Measurements from ENCODE around the gene LMNB1.
A peak's percentile ranks its signal among the peaks of the same experiment; 100 is the strongest.
"Not testable (repeated sequence)": the region's sequence is repeated elsewhere in the genome, so short reads cannot be mapped to it uniquely, and the experiment has no call there.

The LMNB1 gene

DNA sequence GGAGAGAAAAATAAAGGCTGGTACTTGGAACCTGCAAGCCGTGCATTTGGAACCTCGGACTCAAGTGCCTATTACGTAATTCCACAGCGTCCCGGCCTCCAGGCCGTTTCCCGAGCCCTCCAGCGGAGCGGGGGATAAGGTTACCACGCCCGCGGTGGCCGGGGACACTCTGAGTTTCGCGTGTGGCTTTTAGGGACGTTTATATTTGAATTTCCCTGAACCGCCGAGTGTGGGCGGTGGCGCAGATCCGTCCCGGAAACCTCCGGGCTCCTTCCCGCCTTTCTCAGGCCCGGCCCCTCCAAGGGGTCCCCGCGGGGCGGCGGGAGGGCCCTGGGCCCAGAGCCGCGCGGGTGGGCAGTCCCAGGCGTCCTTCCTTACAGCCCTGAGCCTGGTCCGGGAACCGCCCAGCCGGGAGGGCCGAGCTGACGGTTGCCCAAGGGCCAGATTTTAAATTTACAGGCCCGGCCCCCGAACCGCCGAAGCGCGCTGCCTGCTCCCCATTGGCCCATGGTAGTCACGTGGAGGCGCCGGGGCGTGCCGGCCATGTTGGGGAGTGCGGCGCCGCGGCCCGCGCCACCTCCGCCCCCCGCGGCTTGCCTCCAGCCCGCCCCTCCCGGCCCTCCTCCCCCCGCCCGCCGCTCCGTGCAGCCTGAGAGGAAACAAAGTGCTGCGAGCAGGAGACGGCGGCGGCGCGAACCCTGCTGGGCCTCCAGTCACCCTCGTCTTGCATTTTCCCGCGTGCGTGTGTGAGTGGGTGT is at the start of gene LMNB1:
LMNB1 (plus strand) TSS at position 638 of the 758 bp plus-strand sequence. CDS start 373 bp downstream, outside the sequence.
- peak; percentile 96 for DNase-seq

- no peak for DNase-seq
These were observed 44.2 kb upstream of the LMNB1 start for GRCh38 chr5:126732716-126733115.

GRCh38 chr5:126734573-126734972 is 42.4 kb upstream of the LMNB1 start:
- DNase-seq = not testable (repeated sequence)

- DNase-seq = no peak
These were observed 40.8 kb upstream of the LMNB1 start for GRCh38 chr5:126736141-126736540.

DNA sequence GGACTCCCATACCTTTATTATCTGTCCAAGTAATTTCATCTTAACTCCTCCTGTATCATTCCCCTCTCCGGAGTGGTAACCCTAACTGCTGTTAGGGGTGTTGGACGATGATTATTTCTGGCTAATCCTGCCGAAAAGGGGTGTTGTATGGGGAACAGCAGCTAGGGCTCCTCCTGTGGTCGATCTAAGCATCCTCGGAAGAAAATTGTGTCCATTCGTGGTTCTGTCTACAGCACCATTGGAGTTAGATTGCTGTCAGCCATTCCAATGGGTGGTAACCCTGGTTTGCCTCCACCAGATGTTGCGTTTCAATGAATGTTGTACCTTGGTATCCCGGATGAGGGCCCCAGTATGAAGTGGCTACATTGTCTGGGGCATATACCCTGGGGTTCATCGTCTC is 35.6 kb upstream of the LMNB1 start:
- no peak for DNase-seq

- no peak for DNase-seq
These were observed 34.5 kb upstream of the LMNB1 start for GRCh38 chr5:126742425-126742824.

- DNase-seq = no peak
These were observed 32.1 kb upstream of the LMNB1 start for GRCh38 chr5:126744836-126745235.

GRCh38 chr5:126745259-126745992 is 31.5 kb upstream of the LMNB1 start:
- no peak for DNase-seq

DNA sequence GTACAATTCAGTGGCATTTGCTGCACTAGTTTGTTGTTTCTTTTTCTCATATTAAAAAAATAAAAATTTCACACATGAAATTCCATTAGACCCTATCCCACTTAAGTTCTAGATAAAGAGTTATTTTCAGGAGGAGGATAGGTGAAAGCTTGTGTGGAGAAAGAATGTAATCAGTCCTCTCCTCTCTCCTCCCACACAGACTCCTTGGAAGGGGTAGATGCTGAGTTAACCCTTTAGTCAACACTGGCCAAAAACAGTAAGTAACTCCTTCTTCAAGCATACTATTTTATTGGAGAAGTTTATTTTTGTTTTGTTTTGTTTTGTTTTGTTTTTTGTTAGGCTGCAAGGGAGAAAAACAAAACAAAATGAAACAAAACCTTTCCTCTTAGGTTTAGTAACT is 30.6 kb upstream of the LMNB1 start:
- no peak for DNase-seq

DNA sequence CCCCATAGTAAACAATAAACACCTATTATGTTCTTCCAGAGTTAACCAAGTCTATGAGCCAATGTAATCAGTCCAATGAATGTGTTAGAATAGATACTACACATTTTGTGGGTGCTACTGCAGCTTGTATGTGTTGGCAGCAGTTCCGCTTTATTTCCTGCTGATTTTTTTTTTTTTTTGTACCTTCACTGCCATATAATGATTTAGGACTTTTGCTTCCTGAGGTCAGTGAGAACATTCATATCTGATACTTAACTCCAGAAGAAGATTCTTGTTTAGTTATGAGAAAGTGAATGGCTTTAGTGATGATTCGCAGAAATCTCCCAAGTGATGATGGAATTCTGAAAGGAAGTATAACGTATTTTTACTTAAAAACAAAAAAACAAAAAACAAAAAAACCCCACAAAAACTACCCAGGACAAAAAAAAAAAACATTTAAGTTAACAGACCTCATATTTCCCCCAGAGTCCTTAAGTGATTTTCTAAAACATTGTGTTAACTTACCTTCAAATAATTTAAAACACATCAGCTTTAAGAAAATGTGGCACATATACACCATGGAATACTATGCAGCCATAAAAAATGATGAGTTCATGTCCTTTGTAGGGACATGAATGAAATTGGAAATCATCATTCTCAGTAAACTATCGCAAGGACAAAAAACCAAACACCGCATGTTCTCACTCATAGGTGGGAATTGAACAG is 24.7 kb upstream of the LMNB1 start:
- DNase-seq = no peak

DNA sequence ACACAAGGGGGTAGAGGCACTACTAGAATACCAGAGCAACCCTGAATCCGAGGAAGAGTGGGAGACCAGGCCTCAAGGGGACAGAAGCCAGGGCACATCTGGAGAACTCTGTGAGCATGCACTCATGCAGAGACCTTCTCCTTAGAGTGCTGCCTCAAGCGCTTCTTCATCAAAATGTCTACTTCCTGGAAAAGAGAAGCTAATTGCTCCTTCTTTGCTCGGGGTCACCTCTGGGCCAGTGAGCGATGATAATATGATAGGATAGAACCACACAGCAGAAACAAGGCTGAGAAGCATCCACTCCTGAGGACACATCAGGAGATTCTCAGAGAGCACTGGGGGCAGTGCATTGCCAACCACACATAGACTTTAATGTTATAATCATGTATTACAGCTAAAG is 23.7 kb upstream of the LMNB1 start:
- no peak for DNase-seq

DNA sequence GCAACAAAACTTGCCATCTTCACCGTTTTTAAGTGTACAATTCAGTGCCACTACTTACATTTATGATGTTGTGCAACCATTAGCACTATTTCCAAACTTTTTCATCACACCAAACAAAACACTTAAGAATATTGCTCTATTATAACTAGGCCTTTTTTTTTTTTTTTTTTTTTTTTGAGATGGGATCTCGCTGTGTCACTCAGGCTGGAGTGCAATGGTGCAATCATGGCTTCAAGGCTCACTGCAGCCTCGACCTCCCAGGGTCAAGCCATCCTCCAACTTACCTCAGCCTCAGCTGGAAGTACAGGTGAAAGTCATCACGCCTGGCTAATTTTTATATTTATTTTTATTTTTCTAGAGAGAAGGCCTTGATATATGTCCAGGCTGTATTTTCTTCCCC is 22.3 kb upstream of the LMNB1 start:
- DNase-seq = no peak

- DNase-seq = no peak
These were observed 21.3 kb upstream of the LMNB1 start for GRCh38 chr5:126755593-126755992.

DNA sequence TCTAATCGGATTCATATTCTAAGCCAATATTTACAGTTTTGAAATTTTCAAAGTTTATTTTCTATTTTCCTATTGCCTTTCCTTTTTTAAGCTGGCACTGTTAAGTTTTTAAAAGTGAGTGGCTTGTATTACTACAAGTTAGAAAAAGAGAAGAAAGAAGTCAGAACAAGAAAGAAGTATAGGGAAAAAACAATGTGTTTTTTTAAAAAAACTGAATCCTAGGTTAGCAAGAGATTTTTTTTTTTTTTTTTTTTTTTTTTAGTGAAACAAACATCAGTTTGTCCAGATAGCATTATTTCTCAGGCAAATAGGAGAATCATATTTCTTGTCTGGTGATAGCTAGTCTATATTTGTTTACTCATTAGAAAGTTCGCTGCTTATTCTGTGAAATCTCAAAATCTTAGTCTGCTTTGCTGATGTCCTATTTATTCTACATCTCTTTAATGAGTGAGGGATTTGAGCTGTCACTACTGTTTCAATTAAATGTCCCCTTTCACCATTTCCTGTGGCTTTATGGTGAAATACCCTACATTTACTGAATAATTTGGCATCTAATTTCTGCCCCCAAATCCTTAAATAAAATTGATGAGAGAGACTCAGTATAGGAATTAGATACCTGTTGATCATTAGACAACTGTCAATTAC is 19.1 kb upstream of the LMNB1 start:
- DNase-seq = no peak

- no peak for DNase-seq
These were observed 13.6 kb upstream of the LMNB1 start for GRCh38 chr5:126763371-126763770.

DNA sequence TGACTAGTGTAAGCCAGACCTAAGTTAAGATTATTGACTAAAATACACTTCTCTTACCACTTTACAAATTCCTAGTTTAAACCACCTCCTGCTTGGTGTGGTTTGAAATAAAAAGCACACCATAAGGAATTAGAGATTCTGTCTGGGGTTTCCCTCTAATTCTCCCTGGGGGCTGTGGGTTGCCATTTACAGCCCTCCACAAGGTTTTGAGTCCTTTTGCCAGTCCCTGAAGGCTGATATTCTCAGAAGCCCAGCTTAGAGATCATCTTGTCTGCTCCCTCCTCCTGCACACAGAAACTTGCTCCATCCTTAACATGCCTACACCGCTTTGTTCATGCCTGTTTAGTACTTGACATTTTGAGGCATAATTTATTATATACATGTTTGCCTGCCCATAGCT is 7.2 kb upstream of the LMNB1 start:
- DNase-seq = no peak

- DNase-seq = not testable (repeated sequence)
These were observed 3.4 kb upstream of the LMNB1 start for GRCh38 chr5:126773536-126773935.

DNA sequence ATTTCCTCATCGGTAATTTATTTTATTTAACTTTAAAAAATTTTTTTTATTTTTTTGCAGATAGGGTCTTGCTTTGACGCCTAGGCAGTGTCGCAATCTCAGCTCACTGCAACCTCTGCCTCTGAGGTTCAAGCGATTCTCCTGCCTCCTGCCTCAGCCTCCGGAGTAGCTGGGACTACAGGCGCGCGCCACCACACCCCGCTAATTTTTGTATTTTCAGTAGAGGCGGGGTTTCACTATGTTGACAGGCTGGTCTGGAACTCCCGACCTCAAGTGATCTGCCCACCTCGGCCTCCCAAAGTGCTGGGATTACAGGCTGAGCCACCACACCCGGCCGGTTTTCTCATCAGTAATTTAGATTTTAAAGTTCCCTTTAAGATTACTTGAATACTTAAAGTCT is 2.3 kb upstream of the LMNB1 start:
- not testable (repeated sequence) for DNase-seq

DNA sequence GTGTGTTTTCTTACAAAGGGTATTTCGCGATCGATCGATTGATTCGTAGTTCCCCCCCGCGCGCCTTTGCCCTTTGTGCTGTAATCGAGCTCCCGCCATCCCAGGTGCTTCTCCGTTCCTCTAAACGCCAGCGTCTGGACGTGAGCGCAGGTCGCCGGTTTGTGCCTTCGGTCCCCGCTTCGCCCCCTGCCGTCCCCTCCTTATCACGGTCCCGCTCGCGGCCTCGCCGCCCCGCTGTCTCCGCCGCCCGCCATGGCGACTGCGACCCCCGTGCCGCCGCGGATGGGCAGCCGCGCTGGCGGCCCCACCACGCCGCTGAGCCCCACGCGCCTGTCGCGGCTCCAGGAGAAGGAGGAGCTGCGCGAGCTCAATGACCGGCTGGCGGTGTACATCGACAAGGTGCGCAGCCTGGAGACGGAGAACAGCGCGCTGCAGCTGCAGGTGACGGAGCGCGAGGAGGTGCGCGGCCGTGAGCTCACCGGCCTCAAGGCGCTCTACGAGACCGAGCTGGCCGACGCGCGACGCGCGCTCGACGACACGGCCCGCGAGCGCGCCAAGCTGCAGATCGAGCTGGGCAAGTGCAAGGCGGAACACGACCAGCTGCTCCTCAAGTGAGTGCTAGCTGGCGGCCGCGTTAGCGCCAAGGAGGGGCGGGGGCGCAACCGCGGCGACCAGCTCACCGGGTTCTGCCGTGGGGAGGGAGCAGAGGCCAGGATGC is 480 bp downstream of the LMNB1 start:
- peak; percentile 71 for DNase-seq

GRCh38 chr5:126777975-126778674 is 1.2 kb downstream of the LMNB1 start:
- peak; percentile 96 for DNase-seq

DNA sequence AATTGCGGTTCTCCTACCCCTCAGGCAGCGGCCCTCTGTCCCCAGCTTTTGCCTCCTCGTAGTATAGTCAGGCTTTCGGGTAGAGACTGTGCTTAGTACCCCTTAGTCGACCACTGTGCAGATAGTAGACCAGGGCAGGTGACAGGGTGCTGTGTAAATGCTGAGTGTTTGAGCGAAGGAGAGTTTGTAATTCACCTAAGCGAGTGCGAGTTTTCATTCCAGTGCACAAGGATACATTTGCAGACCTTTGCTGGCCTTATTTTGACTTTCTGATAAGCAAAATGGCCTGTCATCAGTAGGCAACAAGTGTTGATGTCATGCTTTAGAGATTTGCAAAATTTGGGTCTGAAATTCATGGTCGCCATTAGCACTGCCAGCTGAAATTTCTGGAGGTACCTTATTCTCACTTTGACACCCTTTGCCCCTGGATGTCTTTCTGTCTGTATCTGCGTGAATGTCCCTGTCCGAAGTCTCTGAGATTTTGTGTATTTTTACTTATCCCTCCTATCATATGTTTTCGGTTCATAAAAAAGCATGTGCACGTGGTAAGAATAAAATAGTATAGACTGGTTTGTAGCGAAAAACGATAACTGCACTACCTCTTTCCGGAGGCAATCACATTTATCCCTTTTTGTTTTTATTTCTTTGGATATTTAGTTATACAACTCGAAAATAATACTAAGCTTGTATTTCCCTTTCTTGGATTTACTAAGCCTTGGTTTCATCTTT is 1.9 kb downstream of the LMNB1 start:
- DNase-seq = no peak

Data from CD4-positive, alpha-beta T cell treated with Interleukin-6 for 4 hours (primary cell).